H54 (cell line): ENCODE results near the gene KRT12.

Source experiments
- DNase-seq: peaks from one replicate; pipeline ENCODE4 v3.0.0; 2011; ENCODE audit warnings: low spot score, mixed read lengths; ENCODE audit not compliant: insufficient read length
- FAIRE-seq: peaks from 3 replicates; lab custom pipeline; 2011; peaks lifted over from hg19 to GRCh38; lab: Jason Lieb, UNC
- POLR2A ChIP-seq: IDR thresholded peaks from 2 replicates; pipeline ENCODE4 v1.6.1; 2011; ENCODE audit warnings: low read depth, mild to moderate bottlenecking, low read length

KRT12 gene

DNA sequence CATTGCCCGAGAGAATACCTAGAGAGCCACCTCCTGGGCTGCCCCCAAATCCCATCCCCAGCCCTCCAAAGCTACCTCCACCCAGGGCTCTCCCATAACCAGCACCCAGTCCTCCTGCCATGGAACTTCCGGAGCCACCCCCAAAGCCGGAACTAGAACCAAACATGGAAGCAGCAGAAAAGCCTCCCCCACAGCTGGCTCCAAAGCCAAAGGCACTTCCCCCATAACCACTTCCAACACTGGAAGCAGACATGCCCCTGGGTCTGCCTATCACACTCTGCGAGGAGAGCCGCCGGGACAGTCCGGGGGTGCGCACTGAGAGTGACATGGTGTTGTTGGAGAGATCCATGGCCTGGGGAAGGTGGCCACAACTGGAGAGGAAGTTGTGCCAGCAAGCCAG lies at the start of gene KRT12:
Gene KRT12, minus strand, starts transcription at position 386 of the 400 bp plus-strand sequence. Its CDS starts 37 bp downstream, at position 349.
- DNase-seq: no peak
- no peak for TF ChIP-seq POLR2A
- no peak for FAIRE-seq

DNA sequence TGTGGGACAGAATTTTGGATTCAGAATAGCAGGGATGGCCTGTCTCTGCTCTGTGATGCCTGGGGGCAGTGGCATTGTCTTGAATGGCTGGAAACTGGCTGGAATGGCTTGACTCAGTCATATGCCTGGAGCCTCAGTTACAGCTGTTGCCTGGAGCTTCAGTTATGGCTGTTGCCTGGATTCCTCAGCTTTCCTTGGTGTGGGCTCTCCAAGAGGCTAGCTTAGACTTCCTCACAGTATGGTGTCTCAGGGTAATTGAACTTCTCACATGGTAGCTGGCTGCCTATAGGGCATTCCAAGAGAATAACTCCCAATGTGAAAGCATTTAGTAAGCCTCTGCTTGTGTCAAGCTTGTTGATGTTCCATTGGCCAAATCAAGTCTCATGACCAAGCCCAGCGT lies 49.3 kb upstream of the KRT12 start:
- FAIRE-seq: no peak
- DNase-seq: no peak

DNA sequence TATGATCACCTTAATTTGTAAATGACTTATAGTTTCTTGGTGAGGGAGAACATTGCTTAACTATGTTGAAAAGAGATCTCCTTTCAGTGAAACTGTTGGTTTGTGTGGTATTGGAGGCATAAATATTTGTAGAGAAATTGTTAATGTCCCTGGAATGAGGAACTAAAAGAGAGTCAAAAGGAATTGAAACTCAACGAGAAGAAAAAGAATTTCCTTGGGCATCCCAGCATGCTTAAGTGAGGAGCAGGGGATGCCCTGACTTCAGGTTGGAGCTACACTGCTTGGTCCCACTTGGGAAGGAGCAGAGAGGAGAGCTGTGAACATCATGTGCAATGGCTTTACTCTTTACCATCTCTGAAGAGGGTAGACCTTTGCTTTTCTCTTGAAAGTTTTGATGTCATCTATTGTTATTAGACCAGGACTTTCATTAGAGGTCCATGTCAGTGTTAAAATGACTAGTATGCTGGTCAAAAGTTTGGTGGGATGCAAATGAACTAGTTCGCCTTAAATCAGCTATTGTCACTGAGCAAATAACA lies 48.8 kb upstream of the KRT12 start:
- DNase-seq (no peak), FAIRE-seq (no peak)
- no peak for TF ChIP-seq POLR2A

More for the DNA sequence above, 49.3 kb upstream of the KRT12 start:
- no peak for TF ChIP-seq POLR2A

DNA sequence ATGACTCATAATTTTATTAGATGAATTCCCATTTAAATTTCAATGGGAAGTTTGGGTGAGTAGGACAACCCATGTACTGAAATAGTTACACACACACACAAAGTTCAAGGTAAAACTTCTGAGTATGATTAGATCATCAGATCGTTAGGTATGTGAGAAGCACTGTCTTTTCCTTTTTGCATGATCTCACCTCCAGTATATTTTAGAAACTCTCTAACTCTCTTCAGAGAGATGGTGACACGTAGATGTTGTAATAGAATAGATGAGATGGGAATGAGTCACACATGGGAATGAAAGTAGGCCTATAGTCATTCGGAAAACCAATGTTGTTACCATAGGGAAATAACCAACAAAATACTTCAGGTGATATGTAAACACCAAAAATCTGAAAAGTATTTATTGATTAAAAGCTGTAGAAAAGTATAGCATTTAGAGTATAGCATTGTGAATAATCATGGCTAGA lies 48.2 kb upstream of the KRT12 start:
- TF ChIP-seq POLR2A: no peak
- DNase-seq (peak; percentile 59), FAIRE-seq (peak; percentile 94)

DNA sequence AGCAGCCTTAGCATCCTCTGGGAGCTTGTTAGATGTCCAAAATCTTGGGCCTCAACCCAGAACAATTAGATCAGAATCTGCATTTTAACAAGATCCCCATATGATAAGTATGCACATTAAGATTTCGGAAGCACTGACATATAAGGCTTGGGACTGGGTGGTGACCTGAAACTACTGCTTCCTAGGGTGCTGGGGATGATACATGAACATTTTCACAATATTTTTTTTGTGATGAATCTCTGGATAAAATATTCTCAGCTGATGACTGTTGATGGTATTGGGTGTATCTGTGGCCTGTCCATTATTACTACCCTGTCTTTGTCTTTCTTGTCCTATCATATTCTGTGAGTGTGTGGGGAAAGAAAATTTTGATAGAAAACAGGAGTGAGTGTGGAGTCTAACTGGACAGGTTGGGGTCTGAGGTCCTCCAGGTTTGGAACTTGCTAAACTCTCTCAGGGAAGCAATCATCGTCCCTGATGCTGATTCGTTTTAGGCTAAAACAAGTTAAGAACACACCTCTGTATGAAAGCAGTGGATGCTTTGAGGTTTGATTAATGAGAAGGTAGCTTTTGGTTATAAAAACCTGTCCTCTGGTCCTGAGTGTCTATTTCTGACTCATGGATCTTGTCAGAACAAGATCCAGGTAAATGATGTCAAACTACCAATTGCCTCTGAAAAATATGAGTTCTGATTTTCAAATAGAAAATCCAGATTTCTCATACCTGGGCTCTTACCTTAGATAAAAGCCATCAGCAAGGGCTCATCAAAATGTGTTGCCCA lies 47.2 kb upstream of the KRT12 start:
- DNase-seq: no peak
- no peak for TF ChIP-seq POLR2A
- FAIRE-seq: no peak

DNA sequence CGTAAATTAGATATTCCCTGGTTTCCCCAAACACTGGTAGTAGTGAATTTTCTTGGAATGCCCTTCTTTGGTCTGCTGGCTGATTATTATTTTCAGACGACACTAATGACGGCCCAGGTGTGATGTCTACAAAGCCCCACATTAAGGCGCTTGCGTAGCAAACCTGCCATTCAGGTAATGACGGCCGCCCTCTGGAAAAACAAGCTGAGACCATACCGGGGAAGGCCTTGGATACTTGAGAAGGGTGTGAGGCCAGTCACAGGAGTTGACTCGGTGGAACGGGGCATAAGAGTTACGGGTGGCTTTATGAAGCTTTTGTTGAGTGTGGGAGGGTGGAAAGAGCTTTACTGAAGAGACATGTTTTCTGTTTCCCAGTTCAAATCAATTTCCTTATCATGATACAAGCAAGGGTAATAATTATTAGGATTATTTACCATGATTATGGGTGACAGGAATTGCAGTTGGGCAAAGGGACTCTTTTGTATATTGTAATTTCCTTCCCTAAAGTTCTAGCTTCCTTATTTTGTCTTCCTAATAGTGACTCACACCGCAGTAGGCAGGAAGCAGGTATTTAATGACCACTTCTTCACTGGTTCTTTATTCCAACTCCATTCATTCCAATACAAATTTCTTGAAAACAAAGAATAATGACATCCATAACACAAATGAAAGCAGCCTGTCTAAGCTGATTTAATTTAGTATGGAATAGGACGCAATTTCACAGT lies 45.6 kb upstream of the KRT12 start:
- DNase-seq: no peak
- TF ChIP-seq POLR2A: no peak
- FAIRE-seq: no peak

DNA sequence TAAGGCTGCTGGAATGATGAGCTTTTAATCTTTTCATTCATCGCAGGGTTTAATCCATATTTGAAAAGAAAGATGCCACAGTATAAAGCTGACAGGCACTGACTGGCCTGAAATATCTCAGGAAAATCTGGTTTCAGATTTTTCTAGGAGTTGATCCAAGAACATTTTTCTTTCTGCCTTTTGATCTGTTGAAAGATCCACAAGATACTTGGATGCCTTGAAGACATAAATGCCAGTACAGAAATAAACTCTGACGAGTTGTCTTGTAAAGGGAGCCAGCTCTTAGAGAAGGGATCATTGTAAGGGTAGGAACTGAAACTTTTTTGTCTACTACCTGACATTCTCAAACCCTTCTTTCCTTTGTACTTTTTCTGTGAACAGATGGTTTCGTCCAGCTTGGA lies 43.4 kb upstream of the KRT12 start:
- FAIRE-seq (no peak), DNase-seq (no peak)
- no peak for TF ChIP-seq POLR2A

DNA sequence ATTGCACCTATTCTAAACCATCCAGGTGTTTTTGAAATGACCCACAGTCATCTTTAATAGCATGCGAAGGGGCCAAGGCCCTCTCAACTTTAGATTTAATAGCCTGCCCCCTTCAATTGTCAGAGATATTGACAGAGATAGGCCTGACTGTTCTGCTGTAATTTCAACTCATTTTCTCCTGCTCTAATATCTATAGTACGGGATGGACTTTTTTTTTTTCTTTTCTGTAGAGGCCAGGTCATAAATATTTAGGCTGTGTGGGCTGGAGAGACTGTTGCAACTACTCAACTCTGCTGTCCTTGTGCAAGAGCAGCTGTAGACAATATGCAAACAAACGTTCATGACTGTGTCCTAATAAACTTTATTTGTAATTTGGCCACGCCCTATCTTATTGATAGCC lies 42.7 kb upstream of the KRT12 start:
- TF ChIP-seq POLR2A: no peak
- no peak for DNase-seq
- no peak for FAIRE-seq

DNA sequence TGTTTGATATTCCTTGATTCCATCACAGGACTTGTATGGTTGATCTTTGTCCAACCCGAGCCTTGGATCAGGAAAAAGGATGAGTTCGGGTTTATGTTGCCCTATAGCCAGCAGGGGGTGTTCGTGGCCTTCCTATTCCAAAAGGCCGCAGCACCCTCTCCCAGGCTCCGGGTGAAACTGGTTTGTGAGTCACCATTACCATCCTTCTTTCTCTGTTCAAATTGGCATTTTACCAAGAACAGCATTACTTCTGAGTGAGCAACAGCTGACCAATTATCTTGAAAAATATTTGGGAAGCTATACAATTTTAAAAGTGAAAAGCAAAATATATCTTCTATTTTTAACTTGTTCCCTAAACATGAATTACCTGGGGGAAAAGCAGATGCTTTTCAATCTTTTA lies 42.3 kb upstream of the KRT12 start:
- no peak for TF ChIP-seq POLR2A
- DNase-seq (peak; percentile 60), FAIRE-seq (peak; percentile 65)

DNA sequence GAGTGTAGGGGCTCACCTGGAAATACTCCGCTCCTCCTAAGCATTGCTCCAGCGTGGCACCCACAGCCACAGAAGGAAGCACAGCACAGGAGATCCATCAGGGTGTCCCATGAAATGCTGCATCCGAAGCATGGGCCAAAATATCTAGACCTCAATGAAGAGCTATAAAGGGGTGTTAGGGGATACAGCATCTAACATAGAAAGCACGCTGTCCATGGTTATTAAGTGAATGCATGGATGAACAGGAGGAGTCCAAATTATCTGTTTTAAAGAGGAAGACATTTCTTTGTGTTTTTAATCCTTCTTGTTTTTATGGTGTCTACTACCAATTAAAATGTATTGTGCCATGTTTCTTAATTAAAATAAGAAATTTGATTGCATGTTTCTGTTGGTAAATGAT lies 39.6 kb upstream of the KRT12 start:
- FAIRE-seq (no peak), DNase-seq (no peak)
- no peak for TF ChIP-seq POLR2A

DNA sequence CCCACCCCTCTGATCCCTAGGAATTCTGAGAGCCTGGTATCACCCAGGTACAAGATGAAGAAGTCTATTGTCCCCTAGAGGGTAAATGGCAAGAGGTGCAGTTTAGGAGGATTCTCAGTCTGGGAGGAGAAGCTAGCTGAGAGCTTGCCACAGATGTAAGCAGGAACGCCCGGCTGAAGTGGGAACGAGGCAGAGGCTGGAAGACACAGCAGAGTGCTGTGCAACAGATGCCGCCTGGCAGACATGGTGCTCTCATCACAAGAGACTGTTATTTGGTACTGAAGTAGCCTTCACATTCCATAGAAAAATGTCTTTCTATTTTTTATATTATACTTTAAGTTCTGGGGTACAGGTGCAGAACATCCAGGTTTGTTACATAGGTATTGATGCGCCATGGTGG lies 38.3 kb upstream of the KRT12 start:
- no peak for TF ChIP-seq POLR2A
- DNase-seq (no peak), FAIRE-seq (no peak)

DNA sequence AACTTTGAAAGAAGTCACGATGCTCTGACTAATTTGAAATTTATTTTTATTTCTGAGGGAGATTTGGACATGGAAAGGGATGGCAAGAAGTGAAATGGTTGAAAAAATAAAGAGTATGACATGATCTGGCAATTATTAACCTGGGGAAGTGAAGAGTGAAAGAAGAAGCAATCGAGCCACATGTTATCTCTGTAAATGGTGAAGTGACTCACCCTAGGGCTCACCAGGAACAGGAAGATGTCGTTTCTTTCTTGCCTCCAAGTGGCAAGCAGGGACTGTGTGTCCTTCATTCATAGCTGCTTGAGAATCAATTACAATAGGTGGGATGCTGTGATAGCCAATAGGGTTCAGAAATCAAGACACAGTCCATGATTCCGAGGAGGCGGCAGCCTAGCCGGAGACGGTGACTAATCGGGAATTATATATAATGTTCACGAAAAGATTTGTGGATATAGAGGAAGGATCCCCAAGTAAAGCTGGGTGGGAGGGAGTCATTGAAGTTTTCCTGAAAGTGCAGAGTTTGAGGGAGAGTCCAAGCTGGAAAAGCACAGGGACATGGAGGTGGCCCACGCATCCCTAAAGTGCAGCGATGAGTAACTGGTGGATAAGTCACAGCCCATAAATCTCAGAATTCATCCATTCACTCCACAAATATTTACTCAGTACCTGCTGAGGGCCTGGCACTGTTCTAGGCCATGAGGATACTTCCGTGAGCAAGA lies 36.3 kb upstream of the KRT12 start:
- no peak for FAIRE-seq
- DNase-seq: peak; percentile 51
- TF ChIP-seq POLR2A: no peak

DNA sequence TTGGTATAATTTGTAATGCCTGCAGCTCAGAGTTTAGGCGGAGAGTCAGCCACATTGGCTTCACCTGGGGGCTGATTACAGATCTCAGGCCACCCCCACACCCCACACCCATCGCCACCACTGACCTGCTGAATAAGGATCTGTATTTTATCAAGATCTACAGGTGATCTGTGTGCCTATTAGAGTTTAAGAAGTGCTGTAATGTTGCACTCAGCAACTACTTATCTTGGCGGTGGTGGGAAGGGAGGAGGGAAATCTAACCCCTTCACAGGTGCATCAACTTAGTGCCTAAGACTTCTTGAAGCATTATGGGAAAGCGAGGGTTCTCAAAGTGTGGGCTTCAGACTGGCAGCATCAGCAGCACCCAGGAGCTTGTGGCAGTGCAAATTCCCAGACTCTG lies 35.5 kb upstream of the KRT12 start:
- DNase-seq (no peak), FAIRE-seq (no peak)
- TF ChIP-seq POLR2A: no peak
